Measurements from ENCODE around the gene F12.
"Not testable (repeated sequence)": the region's sequence is repeated elsewhere in the genome, so short reads cannot be mapped to it uniquely, and the experiment has no call there.

GRCh38 chr5:177360740-177361139 lies 48.6 kb downstream of the F12 start:
- not testable (repeated sequence) for TF ChIP-seq CSRNP3 (CRISPR knock-in tag; IDR thresholded peaks at IDR 0.05); PATZ1 (CRISPR knock-in tag; IDR thresholded peaks at IDR 0.05; ENCODE audit: borderline replicate concordance)

Data from SK-N-SH treated with all-trans-retinoic acid at 6 μM for 48 hours (cell line).